SK-N-SH treated with all-trans-retinoic acid at 6 μM for 48 hours (cell line): ENCODE measurements around the gene NKRF.

Source experiments
- ATAC-seq: fragments of 200-7000 bp; cut with Tn5 transposase; 3 replicates; pipeline ENCODE4 v1.9.1; 2020; ENCODE audit warnings: mild to moderate bottlenecking, moderate library complexity
- CSDC2 ChIP-seq: fragments of 250-450 bp; sonication (Bioruptor Pico); IDR thresholded peaks from 2 replicates; pipeline ENCODE4 v1.5.0; 2020; ENCODE audit warnings: mild to moderate bottlenecking, moderate library complexity
- ISL1 ChIP-seq: fragments of 250-450 bp; sonication (Bioruptor Pico); IDR thresholded peaks from 2 replicates; pipeline ENCODE4 v2.1.2; 2022; ENCODE audit warnings: mild to moderate bottlenecking, moderate library complexity
- OSR1 ChIP-seq: fragments of 250-450 bp; sonication (Bioruptor Pico); IDR thresholded peaks from 2 replicates; pipeline ENCODE4 v1.8.0; 2022; ENCODE audit warnings: moderate library complexity, mild to moderate bottlenecking, inconsistent platforms
- PPARA ChIP-seq: fragments of 250-450 bp; sonication (Bioruptor Pico); IDR thresholded peaks from 2 replicates; pipeline ENCODE4 v1.5.0; 2020; ENCODE audit warnings: mild to moderate bottlenecking, borderline replicate concordance
- RARB ChIP-seq: fragments of 250-450 bp; sonication (Bioruptor Pico); IDR thresholded peaks from 2 replicates; pipeline ENCODE4 v1.8.0; 2021; ENCODE audit warnings: mild to moderate bottlenecking, moderate library complexity
- SNAI2 ChIP-seq: fragments of 250-450 bp; sonication (Bioruptor Pico); IDR thresholded peaks from 2 replicates; pipeline ENCODE4 v1.5.0; 2020; ENCODE audit warnings: mild to moderate bottlenecking, moderate library complexity
- TOX ChIP-seq: fragments of 250-450 bp; sonication (Bioruptor Pico); IDR thresholded peaks from 2 replicates; pipeline ENCODE4 v1.8.0; 2021; ENCODE audit warnings: mild to moderate bottlenecking, moderate library complexity, borderline replicate concordance
- ZC3H10 ChIP-seq: fragments of 250-450 bp; sonication (Bioruptor Pico); IDR thresholded peaks from 2 replicates; pipeline ENCODE4 v1.5.1; 2021; ENCODE audit warnings: mild to moderate bottlenecking, moderate library complexity
- ZFP3 ChIP-seq: fragments of 250-450 bp; sonication (Bioruptor Pico); IDR thresholded peaks from 2 replicates; pipeline ENCODE4 v1.5.0; 2020; ENCODE audit warnings: mild to moderate bottlenecking, moderate library complexity
- ZFP30 ChIP-seq: fragments of 450-650 bp; formaldehyde crosslinking; IDR thresholded peaks from 2 replicates; pipeline ENCODE4 v1.5.0; 2022; ENCODE audit warnings: mild to moderate bottlenecking, moderate library complexity
- ZNF565 ChIP-seq: fragments of 450-650 bp; formaldehyde crosslinking; conservative IDR thresholded peaks from 2 replicates; pipeline ENCODE4 v1.5.0; 2020; ENCODE audit warnings: low read depth, mild to moderate bottlenecking, moderate library complexity
- ZNF8 ChIP-seq: fragments of 450-650 bp; formaldehyde crosslinking; IDR thresholded peaks from 2 replicates; pipeline ENCODE4 v1.5.0; 2020; ENCODE audit warnings: mild to moderate bottlenecking, moderate library complexity
- TF ChIP-seq, protein P1 (sequence below): fragments of 250-450 bp; sonication (Bioruptor Pico); IDR thresholded peaks from 2 replicates; pipeline ENCODE4 v1.5.1; 2020; ENCODE audit warnings: low read depth, mild to moderate bottlenecking, moderate library complexity
- TF ChIP-seq, protein P2 (sequence below): fragments of 250-450 bp; sonication (Bioruptor Pico); IDR thresholded peaks from 2 replicates; pipeline ENCODE4 v1.5.0; 2020; ENCODE audit warnings: mild to moderate bottlenecking, moderate library complexity
- TF ChIP-seq, protein P3 (sequence below): fragments of 250-450 bp; sonication (Bioruptor Pico); IDR thresholded peaks from 2 replicates; pipeline ENCODE4 v1.8.0; 2020; ENCODE audit warnings: mild to moderate bottlenecking, moderate library complexity, borderline replicate concordance
- TF ChIP-seq, protein P4 (sequence below): fragments of 250-450 bp; sonication (Bioruptor Pico); IDR thresholded peaks from 2 replicates; pipeline ENCODE4 v1.5.1; 2021; ENCODE audit warnings: mild to moderate bottlenecking, moderate library complexity

Gene NKRF

DNA sequence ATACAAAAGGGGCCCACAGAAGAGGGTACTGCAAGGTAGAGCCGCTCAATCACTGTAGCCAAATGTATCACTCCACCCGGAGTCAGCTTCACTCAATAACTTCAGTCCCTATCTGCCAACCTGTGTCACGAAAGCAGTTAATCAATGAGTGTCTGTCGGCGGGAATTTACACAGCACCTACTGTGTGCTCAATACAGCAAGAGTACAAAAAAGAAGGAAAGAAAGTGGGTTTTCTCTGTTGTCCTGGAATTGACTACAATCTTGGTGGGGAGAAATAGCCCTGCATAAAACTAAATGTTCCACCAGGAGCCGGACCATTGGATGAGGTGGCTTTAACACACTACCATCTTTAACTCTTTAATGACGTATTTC is 780 bp upstream of the NKRF start:
- ATAC-seq = no peak
- TF ChIP-seq, protein P1, sequence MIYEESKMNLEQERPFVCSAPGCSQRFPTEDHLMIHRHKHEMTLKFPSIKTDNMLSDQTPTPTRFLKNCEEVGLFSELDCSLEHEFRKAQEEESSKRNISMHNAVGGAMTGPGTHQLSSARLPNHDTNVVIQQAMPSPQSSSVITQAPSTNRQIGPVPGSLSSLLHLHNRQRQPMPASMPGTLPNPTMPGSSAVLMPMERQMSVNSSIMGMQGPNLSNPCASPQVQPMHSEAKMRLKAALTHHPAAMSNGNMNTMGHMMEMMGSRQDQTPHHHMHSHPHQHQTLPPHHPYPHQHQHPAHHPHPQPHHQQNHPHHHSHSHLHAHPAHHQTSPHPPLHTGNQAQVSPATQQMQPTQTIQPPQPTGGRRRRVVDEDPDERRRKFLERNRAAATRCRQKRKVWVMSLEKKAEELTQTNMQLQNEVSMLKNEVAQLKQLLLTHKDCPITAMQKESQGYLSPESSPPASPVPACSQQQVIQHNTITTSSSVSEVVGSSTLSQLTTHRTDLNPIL (CRISPR knock-in tag) = no peak
- no peak for TF ChIP-seq ZFP30 (CRISPR knock-in tag)
- TF ChIP-seq ZNF8 = no peak
- TF ChIP-seq ZFP3 (CRISPR knock-in tag) = no peak
- TF ChIP-seq, protein P2, sequence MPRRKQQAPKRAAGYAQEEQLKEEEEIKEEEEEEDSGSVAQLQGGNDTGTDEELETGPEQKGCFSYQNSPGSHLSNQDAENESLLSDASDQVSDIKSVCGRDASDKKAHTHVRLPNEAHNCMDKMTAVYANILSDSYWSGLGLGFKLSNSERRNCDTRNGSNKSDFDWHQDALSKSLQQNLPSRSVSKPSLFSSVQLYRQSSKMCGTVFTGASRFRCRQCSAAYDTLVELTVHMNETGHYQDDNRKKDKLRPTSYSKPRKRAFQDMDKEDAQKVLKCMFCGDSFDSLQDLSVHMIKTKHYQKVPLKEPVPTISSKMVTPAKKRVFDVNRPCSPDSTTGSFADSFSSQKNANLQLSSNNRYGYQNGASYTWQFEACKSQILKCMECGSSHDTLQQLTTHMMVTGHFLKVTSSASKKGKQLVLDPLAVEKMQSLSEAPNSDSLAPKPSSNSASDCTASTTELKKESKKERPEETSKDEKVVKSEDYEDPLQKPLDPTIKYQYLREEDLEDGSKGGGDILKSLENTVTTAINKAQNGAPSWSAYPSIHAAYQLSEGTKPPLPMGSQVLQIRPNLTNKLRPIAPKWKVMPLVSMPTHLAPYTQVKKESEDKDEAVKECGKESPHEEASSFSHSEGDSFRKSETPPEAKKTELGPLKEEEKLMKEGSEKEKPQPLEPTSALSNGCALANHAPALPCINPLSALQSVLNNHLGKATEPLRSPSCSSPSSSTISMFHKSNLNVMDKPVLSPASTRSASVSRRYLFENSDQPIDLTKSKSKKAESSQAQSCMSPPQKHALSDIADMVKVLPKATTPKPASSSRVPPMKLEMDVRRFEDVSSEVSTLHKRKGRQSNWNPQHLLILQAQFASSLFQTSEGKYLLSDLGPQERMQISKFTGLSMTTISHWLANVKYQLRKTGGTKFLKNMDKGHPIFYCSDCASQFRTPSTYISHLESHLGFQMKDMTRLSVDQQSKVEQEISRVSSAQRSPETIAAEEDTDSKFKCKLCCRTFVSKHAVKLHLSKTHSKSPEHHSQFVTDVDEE (CRISPR knock-in tag) = no peak
- no peak for TF ChIP-seq ZNF565 (CRISPR knock-in tag)
- TF ChIP-seq OSR1 (CRISPR knock-in tag) = no peak
- TF ChIP-seq ZC3H10 (CRISPR knock-in tag) = no peak
- no peak for TF ChIP-seq SNAI2 (CRISPR knock-in tag)
- TF ChIP-seq ISL1 (CRISPR knock-in tag) = no peak
- TF ChIP-seq, all 23 proteins: peak for 0

DNA sequence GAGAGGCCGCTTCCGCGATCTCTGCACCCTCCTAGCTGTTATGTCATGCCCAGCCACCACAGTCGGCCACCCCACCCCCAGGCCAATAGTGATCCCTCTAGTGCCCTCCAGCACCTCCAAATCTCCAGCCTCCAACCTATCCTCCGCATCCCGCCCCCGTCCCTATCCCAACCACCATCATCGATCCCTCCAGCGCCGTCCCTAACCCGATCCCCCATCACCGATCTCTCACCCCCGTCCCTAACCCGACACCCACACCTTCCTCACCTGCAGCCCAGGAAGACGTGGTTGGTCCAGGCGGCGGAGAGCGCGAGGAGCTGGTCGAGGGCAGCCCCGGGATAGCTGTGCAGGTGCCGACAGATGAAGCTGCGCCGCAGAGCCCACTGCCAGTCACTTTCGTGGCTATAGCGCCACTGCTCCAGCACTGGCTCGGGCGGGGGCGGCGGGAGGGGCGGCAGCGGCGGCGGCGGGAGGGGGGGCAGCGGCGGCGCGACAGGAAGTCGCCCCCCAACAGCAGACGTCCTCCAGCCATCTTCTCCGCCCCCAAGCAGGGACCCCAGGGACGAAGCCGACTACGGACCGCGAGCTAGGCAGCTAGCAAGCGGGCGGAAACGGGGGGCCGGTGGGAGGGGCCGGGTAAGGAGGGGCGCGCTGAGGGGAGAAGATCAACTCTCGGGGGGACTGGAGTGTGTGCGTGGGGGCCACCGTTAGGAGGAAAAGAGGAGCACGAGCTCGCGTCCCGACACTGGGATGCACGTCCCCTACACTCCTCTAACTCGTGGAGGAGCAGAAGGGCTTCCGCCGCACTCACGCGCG is 552 bp downstream of the NKRF start:
- TF ChIP-seq OSR1 (CRISPR knock-in tag) (no peak), ISL1 (CRISPR knock-in tag) (no peak), ZNF8 (no peak), CSDC2 (CRISPR knock-in tag) (no peak), ZFP3 (CRISPR knock-in tag) (no peak), RARB (no peak), TOX (CRISPR knock-in tag) (no peak), PPARA (no peak), ZFP30 (CRISPR knock-in tag) (no peak)
- TF ChIP-seq, protein P3, sequence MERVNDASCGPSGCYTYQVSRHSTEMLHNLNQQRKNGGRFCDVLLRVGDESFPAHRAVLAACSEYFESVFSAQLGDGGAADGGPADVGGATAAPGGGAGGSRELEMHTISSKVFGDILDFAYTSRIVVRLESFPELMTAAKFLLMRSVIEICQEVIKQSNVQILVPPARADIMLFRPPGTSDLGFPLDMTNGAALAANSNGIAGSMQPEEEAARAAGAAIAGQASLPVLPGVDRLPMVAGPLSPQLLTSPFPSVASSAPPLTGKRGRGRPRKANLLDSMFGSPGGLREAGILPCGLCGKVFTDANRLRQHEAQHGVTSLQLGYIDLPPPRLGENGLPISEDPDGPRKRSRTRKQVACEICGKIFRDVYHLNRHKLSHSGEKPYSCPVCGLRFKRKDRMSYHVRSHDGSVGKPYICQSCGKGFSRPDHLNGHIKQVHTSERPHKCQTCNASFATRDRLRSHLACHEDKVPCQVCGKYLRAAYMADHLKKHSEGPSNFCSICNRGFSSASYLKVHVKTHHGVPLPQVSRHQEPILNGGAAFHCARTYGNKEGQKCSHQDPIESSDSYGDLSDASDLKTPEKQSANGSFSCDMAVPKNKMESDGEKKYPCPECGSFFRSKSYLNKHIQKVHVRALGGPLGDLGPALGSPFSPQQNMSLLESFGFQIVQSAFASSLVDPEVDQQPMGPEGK (CRISPR knock-in tag) = no peak
- TF ChIP-seq, protein P4, sequence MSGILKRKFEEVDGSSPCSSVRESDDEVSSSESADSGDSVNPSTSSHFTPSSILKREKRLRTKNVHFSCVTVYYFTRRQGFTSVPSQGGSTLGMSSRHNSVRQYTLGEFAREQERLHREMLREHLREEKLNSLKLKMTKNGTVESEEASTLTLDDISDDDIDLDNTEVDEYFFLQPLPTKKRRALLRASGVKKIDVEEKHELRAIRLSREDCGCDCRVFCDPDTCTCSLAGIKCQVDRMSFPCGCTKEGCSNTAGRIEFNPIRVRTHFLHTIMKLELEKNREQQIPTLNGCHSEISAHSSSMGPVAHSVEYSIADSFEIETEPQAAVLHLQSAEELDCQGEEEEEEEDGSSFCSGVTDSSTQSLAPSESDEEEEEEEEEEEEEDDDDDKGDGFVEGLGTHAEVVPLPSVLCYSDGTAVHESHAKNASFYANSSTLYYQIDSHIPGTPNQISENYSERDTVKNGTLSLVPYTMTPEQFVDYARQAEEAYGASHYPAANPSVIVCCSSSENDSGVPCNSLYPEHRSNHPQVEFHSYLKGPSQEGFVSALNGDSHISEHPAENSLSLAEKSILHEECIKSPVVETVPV (CRISPR knock-in tag) = no peak
- TF ChIP-seq, protein P2 (CRISPR knock-in tag) = no peak
- peak; percentile 60 for ATAC-seq

DNA sequence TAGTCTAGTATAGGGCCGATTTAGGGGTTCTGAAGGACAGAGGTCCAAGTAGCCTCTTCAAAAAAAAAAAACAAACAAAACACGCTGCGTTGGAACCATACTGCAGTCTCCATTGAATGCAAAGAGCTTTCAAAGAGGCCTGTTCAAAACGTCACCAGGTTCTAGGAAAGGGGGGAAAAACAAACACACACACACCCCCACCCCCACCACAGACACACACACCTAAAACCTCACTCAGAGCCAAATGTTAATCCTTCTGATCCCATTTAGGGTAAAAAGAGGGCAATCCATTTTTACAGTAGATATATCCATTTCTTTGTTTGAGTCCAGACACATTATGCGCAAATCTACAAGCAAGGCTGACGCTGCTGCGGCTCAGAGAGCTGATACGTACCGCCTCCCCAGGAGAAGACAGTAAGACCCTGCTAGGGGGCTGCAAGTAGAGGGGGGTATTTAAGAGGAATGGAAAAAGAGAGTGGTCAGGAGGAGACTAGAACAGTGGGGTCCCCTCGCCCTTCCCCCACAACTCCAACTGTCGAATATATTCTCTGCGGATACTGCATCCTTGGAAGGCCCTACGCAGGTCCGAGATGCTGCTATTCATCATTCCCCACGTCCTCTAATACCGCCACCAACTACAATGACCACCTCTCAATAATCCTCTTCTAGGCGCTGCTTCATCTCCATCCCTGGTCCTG is 1.3 kb downstream of the NKRF start:
- TF ChIP-seq ZNF8 (no peak), RARB (no peak), PPARA (no peak)
- TF ChIP-seq, protein P1 (CRISPR knock-in tag) = no peak
- 0 out of 3 replicates have a peak, but pooled peaks have one; percentile 12 for ATAC-seq
